Calu3 (cell line): Measurements from ENCODE around the gene TRIM28. TPM values are rescaled to one million over a fixed set of nuclear protein-coding genes. Genes with fewer than 3 reads are reported as not detected.

Experiments
- BruUV-seq: library from RNA; stranded (reverse); fragments of 400-500 nt; replicated peaks from 2 replicates; lab custom pipeline; 2021; lab: Mats Ljungman, UMichigan
- CTCF ChIA-PET: fragments of 300-600 bp; sonication (Branson Sonifier 250); formaldehyde crosslinking; loops from one replicate; lab custom pipeline; 2022; ENCODE audit warnings: antibody characterized with exemption; lab: Charles Lee
- DNase-seq: peaks from one replicate; pipeline ENCODE4 v3.0.0; 2022
- H3K27ac Mint-ChIP-seq: one replicate; pipeline ENCODE4 v1.8.0; 2022; ENCODE audit warnings: mixed read lengths; ENCODE audit not compliant: unreplicated experiment
- H3K27me3 Mint-ChIP-seq: one replicate; pipeline ENCODE4 v1.8.0; 2022; ENCODE audit warnings: mixed read lengths; ENCODE audit not compliant: unreplicated experiment
- H3K36me3 Mint-ChIP-seq: one replicate; pipeline ENCODE4 v1.8.0; 2022; ENCODE audit warnings: mild to moderate bottlenecking, moderate library complexity, mixed read lengths; ENCODE audit not compliant: insufficient read depth, unreplicated experiment
- H3K4me1 Mint-ChIP-seq: one replicate; pipeline ENCODE4 v1.8.0; 2022; ENCODE audit warnings: mild to moderate bottlenecking, low read depth, mixed read lengths; ENCODE audit not compliant: unreplicated experiment
- H3K4me3 Mint-ChIP-seq: one replicate; pipeline ENCODE4 v1.8.0; 2022; ENCODE audit warnings: mild to moderate bottlenecking, low read depth, moderate library complexity, mixed read lengths; ENCODE audit not compliant: unreplicated experiment
- H3K9me3 Mint-ChIP-seq: one replicate; pipeline ENCODE4 v1.8.0; 2022; ENCODE audit warnings: low read depth, mixed read lengths; ENCODE audit not compliant: unreplicated experiment
- CTCF ChIP-seq: fragments of 200-600 bp; IDR thresholded peaks from one replicate; pipeline ENCODE4 v1.8.0; 2022; ENCODE audit warnings: antibody characterized with exemption; ENCODE audit not compliant: unreplicated experiment
- intact Hi-C: fragments of 100-400 bp; cut with micrococcal nuclease; formaldehyde crosslinking; loops from one replicate; pipeline ENCODE4 v1.10.0; 2022; ENCODE audit not compliant: unreplicated experiment
- total RNA-seq: library from RNA; stranded (reverse); gene quantifications from 2 replicates; pipeline ENCODE4 v1.2.3, GENCODE V29; 2022

Gene TRIM28
- total RNA-seq, 1 experiment from 2014 or later: 582 TPM

DNA sequence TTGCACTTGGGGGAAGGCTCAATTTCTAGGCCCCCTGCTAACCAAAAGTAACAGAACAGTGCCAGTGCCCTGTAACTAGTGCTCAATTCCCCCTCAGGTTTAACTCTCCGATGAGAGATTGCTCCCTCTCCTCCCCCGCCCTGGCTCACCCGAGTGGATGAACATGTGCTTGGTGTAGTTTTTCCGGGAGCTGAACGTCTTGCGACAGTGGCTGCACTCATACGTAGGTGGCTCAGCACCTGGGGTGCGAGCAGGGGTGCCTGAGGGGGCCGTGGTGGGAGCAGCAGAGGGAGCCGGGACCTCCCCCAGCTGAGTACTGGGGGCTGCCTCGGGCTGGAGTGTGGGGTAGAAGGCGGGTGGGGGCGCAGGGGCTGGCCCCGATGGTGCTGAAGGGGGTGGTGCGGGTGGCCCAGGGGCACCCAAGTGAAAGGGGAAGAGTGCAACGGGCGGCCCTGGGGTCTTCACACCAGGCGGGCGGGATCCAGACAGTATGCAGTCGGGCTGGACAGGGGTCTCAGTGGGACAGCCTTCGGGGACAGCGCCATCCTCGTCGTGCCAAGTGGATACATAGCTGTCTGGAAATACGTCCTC is 27.5 kb upstream of the TRIM28 start:
- H3K27ac Mint-ChIP-seq: no peak overlapping the region
- intact Hi-C loops: no loop called here
- DNase-seq: no peak
- no TSS peak for BruUV-seq
- no peak overlapping the region for H3K4me3 Mint-ChIP-seq
- no peaks in the 10 kb centered on the region for H3K9me3 Mint-ChIP-seq
- TF ChIP-seq CTCF: no peak
- peaks cover 44% of the 10 kb centered on the region for H3K4me1 Mint-ChIP-seq
- no peaks in the 10 kb centered on the region for H3K27me3 Mint-ChIP-seq
- CTCF ChIA-PET: no interaction called here
- H3K36me3 Mint-ChIP-seq: peaks cover 86% of the 10 kb centered on the region

- Mint-ChIP-seq H3K4me1 (peaks cover 44% of the 10 kb centered on the region), H3K9me3 (no peaks in the 10 kb centered on the region), H3K27me3 (no peaks in the 10 kb centered on the region), H3K4me3 (no peak overlapping the region), H3K36me3 (peaks cover 81% of the 10 kb centered on the region), H3K27ac (no peak overlapping the region)
- intact Hi-C loops: no loop called here
- TF ChIP-seq CTCF: no peak
- CTCF ChIA-PET: interaction anchor here (0.5 kb wide), 1 partner anchor 718 kb away, joined by 3 read pairs; no protein-coding TSS in a partner anchor
- DNase-seq: no peak
- TSS peak; percentile 13 for BruUV-seq
Measured at GRCh38 chr19:58516964-58517833, 26.7 kb upstream of the TRIM28 start.

DNA sequence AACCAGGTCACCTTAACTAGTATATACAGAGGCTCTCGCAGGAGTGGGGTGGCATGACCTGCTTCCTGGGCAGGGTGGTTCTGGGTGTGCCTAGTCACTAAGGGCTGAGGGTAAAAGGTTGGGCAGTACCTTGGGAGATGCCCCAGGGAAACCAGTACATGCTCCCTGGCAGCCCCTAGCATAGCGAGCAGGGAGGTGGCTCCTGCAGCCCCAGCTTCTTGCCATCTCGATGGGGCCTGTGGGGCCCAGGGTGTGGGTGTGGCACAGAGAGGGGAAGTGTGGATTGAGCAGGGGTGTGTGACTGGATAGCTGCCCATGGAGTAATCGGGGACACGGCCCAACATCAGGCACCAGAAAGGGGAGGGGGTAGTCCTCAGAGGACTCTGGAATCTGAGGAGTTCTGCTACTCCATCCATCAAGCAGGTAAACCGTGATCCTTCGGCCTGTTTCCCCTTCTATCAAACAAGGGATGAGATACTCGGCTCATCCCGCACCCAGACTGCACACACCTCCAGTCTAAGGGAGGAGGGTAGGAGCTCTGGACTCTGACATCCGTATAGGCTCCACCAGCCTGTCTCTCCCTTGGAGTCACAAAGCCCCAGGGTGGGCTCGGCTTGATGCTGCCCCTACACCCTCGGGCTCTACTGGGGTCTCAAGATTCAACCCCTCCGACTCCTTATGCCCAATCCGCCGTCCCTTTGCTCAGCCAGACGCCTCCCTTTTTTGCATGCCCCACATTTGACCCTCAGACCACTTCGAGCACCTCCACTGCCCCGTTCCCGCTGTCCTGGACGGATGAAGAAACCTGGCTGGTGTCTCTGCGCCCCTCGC is 25.4 kb upstream of the TRIM28 start:
- no TSS peak for BruUV-seq
- intact Hi-C loops: no loop called here
- H3K4me3 Mint-ChIP-seq: peak overlapping the region; percentile 88

More for the DNA sequence above, 25.4 kb upstream of the TRIM28 start:
- H3K36me3 Mint-ChIP-seq: peaks cover 70% of the 10 kb centered on the region
- CTCF ChIA-PET: interaction anchor here (0.5 to 3.5 kb wide), 8 partner anchors 12 to 156 kb away, joined by 3 to 28 read pairs (median 6); partner anchors contain the start of genes CHMP2A, TRIM28, ZNF446 and ZNF497
- peaks cover 41% of the 10 kb centered on the region for H3K4me1 Mint-ChIP-seq
- no peak for TF ChIP-seq CTCF
- DNase-seq: peak; percentile 23
- no peaks in the 10 kb centered on the region for H3K9me3 Mint-ChIP-seq
- H3K27me3 Mint-ChIP-seq: no peaks in the 10 kb centered on the region
- peak overlapping the region; percentile 75 for H3K27ac Mint-ChIP-seq
